Mucosa of descending colon (tissue), 3 donors: ENCODE results near the gene RAPGEF6. TPM values are rescaled to one million over a fixed set of nuclear protein-coding genes. Genes with fewer than 3 reads are reported as not detected.

Experiments
- ATAC-seq: fragments of 200-7000 bp; cut with Tn5 transposase; one replicate; pipeline ENCODE4 v1.9.1; 2020; ENCODE audit warnings: mild to moderate bottlenecking, moderate library complexity
- DNase-seq, 3 donors: peaks; one replicate each; pipeline ENCODE4 v3.0.0-alpha.2; 2020
- H3K36me3 ChIP-seq: fragments of 200-600 bp; one replicate; pipeline ENCODE4 v1.8.0; 2021; ENCODE audit warnings: low read depth, mild to moderate bottlenecking
- H3K4me1 ChIP-seq: fragments of 200-600 bp; one replicate; pipeline ENCODE4 v1.8.0; 2021; ENCODE audit warnings: low read depth, mild to moderate bottlenecking
- H3K4me3 ChIP-seq: fragments of 200-600 bp; one replicate; pipeline ENCODE4 v1.8.0; 2021; ENCODE audit warnings: mild to moderate bottlenecking
- H3K9me3 ChIP-seq: fragments of 200-600 bp; one replicate; pipeline ENCODE4 v1.8.0; 2021; ENCODE audit warnings: mild to moderate bottlenecking
- intact Hi-C, 2 donors: fragments of 100-400 bp; cut with DNase I in 1 of 2; cut with micrococcal nuclease in 1 of 2; formaldehyde crosslinking; loops; one replicate each; pipeline versions ENCODE4 v1.11.0 to v1.11.1; 2022; cut with DNase I, micrococcal nuclease
- total RNA-seq, 3 donors: library from RNA; stranded (reverse); fragmentation: NEBNext Ultra II Directional in 2 of 3; extraction: Animal tissue kit (Norgen Biotek cat#: 25700) in 2 of 3; gene quantifications; one replicate each; pipeline versions ENCODE4 v1.2.1 to v1.2.4, GENCODE V29; 2021 to 2023
- TF ChIP-seq, protein P1 (sequence below): fragments of 200-600 bp; IDR thresholded peaks from one replicate; pipeline ENCODE4 v1.8.0; 2022; ENCODE audit warnings: antibody characterized with exemption, mild to moderate bottlenecking
- donor health status: DM: no; HTN: no; CAD: no; lungs with moderate emphysema.
- donor health status: DM: no; HTN: no; CAD: no.
- donor health status: DM: no; HTN: yes; CAD: no.

RAPGEF6 gene
- total RNA-seq, 3 donors from 2014 or later, result 21.4 to 22.1 (median 21.5) TPM

- H3K36me3 ChIP-seq, result no peaks in the 10 kb centered on the region
- H3K4me1 ChIP-seq, result no peaks in the 10 kb centered on the region
- ATAC-seq (no peak), DNase-seq (no peak)
- intact Hi-C loops, result no loop called here
- H3K9me3 ChIP-seq, result no peaks in the 10 kb centered on the region
- no peak overlapping the region for H3K4me3 ChIP-seq
- TF ChIP-seq, protein P1, sequence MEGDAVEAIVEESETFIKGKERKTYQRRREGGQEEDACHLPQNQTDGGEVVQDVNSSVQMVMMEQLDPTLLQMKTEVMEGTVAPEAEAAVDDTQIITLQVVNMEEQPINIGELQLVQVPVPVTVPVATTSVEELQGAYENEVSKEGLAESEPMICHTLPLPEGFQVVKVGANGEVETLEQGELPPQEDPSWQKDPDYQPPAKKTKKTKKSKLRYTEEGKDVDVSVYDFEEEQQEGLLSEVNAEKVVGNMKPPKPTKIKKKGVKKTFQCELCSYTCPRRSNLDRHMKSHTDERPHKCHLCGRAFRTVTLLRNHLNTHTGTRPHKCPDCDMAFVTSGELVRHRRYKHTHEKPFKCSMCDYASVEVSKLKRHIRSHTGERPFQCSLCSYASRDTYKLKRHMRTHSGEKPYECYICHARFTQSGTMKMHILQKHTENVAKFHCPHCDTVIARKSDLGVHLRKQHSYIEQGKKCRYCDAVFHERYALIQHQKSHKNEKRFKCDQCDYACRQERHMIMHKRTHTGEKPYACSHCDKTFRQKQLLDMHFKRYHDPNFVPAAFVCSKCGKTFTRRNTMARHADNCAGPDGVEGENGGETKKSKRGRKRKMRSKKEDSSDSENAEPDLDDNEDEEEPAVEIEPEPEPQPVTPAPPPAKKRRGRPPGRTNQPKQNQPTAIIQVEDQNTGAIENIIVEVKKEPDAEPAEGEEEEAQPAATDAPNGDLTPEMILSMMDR, result no peak
These were observed 19.1 kb downstream of the RAPGEF6 start for GRCh38 chr5:131615957-131616356.

GRCh38 chr5:131613423-131613822, 21.6 kb downstream of the RAPGEF6 start:
- ATAC-seq (no peak), DNase-seq (no peak)
- Histone ChIP-seq H3K9me3 (no peaks in the 10 kb centered on the region), H3K4me1 (no peaks in the 10 kb centered on the region), H3K4me3 (no peak overlapping the region), H3K36me3 (no peaks in the 10 kb centered on the region)
- intact Hi-C loops, result no loop called here
- TF ChIP-seq, protein P1, result no peak

- Histone ChIP-seq H3K36me3 (no peaks in the 10 kb centered on the region), H3K9me3 (no peaks in the 10 kb centered on the region), H3K4me3 (no peak overlapping the region), H3K4me1 (no peaks in the 10 kb centered on the region)
- intact Hi-C loops, result no loop called here
- TF ChIP-seq, protein P1, result no peak
- DNase-seq (no peak), ATAC-seq (no peak)
These were observed 24.0 kb downstream of the RAPGEF6 start for GRCh38 chr5:131611064-131611381.

- ATAC-seq (no peak), DNase-seq (no peak)
- intact Hi-C loops, result no loop called here
- TF ChIP-seq, protein P1, result no peak
- H3K9me3 ChIP-seq, result no peaks in the 10 kb centered on the region
- no peaks in the 10 kb centered on the region for H3K36me3 ChIP-seq
- H3K4me1 ChIP-seq, result no peaks in the 10 kb centered on the region
- H3K4me3 ChIP-seq, result no peak overlapping the region
These were observed 24.6 kb downstream of the RAPGEF6 start for GRCh38 chr5:131610198-131611063.

GRCh38 chr5:131609774-131610173, 25.3 kb downstream of the RAPGEF6 start:
- no peak overlapping the region for H3K4me3 ChIP-seq
- TF ChIP-seq, protein P1, result no peak
- intact Hi-C loops, result no loop called here
- H3K4me1 ChIP-seq, result no peaks in the 10 kb centered on the region
- no peak for DNase-seq
- no peaks in the 10 kb centered on the region for H3K9me3 ChIP-seq
- H3K36me3 ChIP-seq, result no peaks in the 10 kb centered on the region
- no peak for ATAC-seq
